Raji (cell line): ENCODE data around the gene SLC9A6.

ENCODE experiments used
- POLR2A ChIP-seq: IDR thresholded peaks from 2 replicates; pipeline ENCODE4 v1.6.1; 2011; ENCODE audit warnings: low read depth, low read length, control low read depth; ENCODE audit not compliant: insufficient read depth

The SLC9A6 gene

DNA sequence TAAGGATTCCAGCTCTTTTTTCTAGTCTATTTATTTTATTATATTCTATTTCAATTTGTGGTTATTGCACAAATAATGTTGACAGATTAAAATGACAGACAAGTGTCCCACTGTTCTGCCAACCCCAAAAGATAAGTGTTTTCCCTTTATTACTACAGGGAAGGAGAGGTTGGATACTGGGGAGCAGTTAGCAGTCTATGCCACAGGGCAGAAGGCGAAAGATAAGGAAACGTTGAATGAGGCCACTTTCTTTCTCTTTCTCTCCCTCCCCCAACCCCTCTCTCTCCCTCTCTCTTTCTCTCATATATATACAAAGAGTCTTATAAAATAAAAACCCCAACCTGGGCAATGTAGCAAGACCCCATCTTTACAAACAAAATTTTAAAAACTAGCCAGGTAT is 31.6 kb downstream of the SLC9A6 start:
- TF ChIP-seq POLR2A, result no peak

DNA sequence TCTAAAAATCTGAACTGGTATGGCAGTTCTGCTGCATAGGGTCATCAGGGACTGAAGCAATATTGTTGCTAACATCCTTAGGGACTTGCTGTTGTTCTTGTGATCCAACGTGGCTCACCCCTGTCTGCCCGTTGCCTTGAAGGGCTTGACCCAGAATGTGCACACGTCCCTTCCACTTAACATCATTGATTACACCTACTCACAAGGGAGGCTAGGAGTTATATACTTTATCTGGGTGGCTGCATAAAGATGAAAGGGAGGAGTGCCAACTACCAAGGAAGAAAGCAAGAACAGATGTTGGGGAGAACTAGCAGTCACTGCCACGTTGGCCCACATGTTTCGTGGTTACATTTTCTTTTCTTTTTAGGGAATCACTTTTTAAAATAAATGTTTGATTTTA is 34.0 kb downstream of the SLC9A6 start:
- no peak for TF ChIP-seq POLR2A

DNA sequence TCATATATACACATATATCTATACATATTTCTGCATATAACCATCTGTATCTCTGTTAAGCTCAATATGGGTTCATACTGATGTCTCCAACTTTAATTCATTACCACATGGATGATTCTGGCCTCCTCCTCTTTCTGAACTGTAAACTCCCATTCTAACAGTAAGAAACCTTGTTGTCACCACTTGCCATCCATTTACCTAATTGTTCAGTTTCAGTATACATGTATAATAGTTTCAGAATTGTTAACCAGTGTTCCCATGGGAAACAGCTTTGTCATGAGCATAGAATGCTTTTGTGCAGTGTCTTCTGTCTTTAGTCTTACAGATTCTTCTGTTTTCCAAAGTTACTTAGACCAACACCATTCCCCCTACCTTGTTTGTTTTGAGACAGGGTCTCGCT is 35.9 kb downstream of the SLC9A6 start:
- TF ChIP-seq POLR2A, result no peak

DNA sequence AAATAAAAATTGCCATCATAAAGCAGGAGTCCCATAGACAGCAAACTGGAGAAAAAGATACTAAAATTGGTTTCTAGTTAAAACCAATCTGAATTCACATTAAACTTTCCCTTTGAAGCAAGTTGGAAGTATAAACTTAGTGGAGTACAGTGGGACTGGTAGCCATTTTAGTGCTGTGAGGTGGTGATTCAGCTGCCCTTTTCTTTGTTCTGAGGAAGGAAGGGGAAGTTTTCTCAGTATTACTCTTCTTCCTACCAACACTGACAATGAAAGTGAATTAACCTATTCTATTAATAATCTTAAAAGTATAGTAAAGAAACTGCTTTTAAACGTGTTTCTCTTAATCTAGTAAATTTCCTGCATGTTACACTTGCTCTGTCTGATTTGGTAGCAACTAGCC is 36.7 kb downstream of the SLC9A6 start:
- TF ChIP-seq POLR2A, result no peak

DNA sequence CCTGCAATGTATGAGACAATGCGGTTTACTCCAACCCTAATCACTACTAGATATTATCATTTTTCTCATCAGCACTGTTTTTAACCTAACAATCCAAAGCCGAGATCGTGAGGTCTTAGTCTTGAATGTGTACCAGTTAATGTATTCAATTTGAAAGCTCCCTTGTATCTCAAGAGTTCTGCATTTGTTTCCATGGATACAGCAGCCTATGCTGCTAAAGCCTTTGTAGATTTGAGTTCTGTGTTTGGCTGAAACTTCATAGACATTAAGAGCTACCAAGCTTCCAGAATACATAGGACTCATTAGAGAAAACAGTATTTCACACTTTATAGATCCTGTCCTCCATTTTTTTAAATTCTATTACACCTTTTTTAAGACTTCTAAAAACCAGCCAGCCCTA is 39.9 kb downstream of the SLC9A6 start:
- TF ChIP-seq POLR2A, result no peak

DNA sequence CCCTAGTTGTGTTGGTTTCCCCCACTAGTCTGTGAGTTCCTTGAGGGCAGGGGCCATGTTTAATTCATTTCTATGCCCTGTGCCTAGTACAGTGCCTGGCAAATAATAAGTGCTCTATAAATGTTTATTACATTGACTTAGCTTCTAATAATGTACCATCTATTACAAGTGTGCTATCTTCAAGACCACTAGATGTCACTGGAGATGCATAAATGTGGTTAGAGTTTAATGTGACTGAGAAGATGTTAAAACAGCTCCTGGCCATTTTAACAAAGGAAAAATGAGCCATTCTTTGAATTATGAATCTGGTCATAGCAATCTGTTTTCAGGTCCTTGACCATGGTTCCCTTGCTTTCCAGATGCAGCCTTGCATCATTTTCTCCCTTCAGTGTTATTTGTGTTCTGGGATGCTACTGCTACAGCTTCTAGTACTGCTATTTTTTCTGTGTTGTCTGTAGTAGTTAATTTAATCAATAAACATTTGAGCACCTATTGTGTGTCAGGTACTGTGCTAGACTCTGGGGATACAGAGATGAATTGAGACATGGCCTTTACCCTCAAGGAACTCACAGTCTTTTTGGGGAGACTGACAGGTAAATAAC is 43.2 kb downstream of the SLC9A6 start:
- TF ChIP-seq POLR2A, result no peak

DNA sequence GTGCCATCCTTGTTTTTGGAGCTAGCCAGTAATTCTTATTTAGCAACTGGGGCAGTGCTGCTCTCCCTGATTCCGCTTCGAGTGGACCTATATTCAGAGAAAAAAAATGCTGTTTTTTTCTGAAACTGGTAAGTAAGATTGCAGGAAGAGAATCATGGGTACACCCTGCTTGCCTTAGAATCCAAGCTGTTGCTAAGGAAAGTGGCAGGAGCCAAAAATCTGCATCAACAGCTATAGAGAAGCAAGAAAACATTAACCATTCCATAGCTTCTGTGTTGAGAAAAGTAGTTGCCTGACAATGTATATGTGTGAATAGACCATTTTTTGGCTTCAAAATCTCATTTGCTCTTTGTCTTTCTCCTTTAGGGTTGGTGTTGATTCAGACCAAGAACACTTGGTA is 44.5 kb downstream of the SLC9A6 start:
- TF ChIP-seq POLR2A, result no peak

DNA sequence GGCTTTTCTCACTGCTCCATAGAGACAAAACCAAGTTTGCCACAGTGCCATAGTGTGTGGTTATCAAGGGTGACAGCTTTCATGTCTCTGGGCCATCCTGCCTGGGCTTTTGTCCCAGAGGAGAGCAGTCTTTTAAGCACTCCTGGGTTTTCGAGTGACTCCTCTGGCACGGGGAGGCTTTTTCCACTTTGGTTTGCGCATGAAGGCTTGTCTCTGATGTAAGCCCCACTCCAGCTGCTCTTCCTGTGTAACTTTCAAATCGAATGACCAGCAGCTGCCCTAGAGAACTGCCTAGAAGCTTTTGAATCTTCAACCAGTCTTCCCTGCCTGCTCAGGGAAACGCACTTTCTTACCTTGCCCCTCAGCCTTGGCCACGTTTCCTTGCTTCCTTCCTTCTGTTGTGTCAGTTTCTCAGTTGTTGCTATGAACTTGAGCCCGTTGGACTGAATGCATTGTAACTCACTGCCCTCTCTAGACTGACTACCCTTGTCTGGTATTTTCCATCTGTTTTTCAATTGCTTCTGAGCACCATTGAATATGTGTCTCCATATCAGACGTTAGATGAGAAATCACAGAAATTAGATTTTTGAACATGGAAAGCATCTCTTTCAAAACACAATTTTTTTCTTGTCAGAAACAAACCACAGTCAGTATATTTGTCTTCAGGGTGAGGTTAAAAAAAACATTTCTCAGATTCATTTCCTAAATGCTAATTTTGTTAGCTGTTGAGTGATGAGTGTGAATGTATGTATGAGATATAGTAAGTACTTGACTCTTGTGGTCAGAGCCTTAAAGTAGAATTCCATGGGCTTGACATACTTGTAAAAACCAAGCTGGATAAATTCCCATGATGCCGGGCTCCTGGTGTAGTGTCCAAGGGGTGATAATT is 45.3 kb downstream of the SLC9A6 start:
- TF ChIP-seq POLR2A, result no peak

DNA sequence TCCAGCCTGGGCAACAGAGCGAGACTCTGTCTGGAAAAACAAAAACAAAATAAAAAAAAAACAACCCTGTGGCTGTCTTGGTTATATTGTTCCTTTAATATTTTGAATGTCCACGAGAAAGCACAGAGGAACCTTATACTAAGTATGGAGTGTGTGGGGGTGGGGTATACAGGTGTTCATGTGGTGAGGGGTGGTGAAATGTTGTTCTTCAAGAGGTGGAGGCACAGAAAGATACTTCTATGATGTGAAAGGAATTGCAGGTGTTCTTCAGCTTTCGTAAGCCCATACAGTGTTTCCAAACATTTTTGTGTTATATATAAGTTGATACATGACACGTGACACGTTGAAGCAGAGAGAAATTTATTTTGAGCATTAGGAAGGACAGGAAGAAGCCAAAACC is 46.4 kb downstream of the SLC9A6 start:
- no peak for TF ChIP-seq POLR2A

DNA sequence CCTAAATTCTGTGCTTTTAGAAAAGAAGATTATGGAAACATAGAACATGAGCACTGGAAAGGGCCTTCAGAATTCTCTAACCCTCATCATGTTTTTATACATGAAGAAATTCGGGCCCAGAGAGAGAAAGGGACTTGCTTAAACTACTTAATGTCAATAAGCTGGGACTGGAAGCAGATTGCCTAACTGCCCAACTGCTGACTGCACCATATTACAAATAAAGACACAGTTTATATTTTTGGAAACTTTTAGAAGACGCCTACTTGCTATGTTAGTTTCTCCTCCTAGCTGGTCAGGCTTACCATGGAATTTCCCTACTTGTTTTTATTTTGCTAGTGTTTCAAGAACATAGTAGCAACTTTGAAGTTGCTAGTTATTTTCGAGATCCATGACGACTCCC is 47.1 kb downstream of the SLC9A6 start:
- no peak for TF ChIP-seq POLR2A

DNA sequence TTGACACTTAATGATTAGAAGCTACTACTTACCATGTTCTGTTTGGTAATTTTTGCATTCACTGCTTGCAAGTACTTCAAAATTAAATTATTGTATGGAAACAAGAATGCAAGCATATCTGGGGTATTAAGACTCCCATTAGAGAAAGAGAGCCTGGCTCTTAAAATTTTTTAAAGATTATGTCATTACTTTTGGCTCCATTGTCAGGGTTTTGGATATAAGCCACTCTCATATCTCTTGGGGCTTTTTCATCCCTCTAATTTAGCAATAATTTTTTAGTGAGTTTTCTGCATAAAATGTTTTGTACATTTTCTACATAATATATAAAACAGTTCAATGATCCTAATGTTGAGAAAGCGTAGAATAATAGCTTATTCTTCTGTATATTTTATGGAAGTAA is 49.4 kb downstream of the SLC9A6 start:
- TF ChIP-seq POLR2A, result no peak

DNA sequence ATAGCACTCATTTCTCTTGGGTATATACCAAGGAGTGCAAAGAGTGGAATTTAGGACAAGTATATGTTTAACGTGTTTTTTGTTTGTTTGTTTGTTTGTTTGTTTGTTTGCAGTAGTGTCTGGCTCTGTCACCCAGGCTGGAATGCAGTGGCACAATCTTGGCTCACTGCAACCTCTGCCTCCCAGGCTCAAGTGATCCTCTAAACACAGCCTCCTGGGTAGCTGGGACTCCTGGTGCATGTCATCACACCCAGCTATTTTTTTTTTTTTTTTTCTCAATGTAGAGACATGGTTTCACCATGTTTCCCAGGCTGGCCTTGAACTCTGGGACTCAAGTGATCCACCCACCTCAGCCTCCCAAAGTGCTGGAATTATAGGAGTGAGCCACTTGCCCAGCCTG is 50.4 kb downstream of the SLC9A6 start:
- TF ChIP-seq POLR2A, result no peak

DNA sequence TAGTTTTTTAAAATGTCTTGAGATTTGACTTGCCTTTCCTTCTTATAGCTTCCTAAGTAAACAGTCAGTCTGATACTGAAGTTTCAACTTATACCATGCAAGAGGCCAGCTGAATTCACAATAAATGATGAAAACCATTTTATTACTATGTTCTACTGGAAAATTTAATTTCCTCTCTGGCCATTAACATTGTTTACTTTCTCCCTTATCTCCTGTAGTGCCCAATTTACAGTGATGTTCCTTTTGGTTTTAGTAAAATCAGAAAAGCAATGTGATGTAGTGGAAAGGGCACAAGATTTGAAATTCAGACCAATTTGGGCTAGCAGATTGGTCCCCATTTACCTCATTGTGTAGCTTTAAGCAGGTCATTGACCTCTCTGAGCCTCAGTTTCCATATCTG is 54.2 kb downstream of the SLC9A6 start:
- no peak for TF ChIP-seq POLR2A

DNA sequence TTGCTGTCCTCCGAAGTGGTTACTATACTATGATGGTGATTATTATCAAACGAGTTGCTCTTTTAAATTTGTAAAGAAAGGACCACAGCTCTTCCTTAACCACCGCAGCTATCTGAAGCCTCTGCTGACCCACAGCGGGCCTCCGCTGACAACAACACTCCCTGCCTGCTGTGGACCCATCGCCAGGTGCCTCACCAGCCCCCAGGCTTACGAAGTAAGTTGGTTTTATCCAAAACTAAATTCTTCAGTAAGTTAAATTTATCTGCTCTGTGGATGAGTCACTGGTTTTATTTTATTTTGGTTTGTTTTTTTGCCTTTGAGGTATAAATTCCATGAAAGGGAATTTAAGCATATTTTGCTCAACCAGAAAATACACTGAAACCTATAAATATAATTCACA is 54.7 kb downstream of the SLC9A6 start:
- TF ChIP-seq POLR2A, result no peak

DNA sequence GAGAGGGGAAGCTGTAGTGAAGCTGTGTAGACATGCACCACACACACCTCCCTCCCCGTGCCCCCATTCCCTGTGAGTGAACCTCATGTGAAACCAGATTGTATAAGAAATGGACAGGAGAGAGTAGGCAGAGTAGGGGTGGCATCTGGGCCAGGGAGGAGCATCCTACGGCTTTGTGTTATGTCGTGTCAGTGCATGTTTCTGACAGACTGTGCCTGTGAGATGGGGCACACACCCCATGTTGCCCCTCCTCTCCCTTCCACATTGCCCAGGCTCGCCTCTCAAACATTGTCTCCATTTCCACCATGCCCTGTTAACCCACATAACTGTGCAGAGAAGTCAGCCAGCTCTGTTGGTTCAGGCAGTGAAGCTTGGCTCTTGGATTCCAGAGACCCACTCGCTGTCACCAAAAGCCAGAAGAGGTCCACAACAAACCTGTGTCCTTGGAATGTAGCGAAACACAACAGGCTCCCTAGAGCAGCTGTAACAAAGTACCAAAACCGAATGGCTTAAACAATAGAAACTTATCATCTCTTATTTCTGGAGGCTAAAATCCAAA is 56.1 kb downstream of the SLC9A6 start:
- TF ChIP-seq POLR2A, result no peak

DNA sequence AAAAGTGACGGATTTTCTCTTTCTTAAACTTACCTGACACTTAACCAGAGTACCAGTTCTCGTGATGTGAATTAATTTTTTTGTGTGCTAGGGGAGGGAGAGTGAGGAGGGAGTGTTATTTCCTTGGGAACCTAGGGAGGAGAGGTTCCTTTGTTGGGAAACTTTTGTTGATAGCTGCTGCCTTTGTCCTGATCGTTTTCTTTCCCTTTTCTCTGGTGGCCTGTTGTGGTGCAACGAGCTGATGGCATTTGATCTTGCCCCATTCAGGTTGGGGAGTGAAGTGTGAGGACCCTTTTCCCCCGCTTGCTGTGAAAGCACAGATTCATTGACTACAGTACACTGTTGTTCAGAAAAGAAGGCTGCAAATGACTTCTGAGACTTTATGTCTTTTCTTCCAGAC is 59.8 kb downstream of the SLC9A6 start:
- TF ChIP-seq POLR2A, result no peak
